Measurements from ENCODE around the gene KPNA1. TPM values are rescaled to one million over a fixed set of nuclear protein-coding genes. Genes with fewer than 3 reads are reported as not detected.

KPNA1 gene
- total RNA-seq, 1 experiment from 2014 or later = 58.8 TPM

GRCh38 chr3:122389197-122389596 is 125.5 kb downstream of the KPNA1 start:
- H3K4me3 Mint-ChIP-seq = no peak overlapping the region

More at GRCh38 chr3:122389197-122389596, 125.5 kb downstream of the KPNA1 start:
- peaks cover 36% of the 10 kb centered on the region for H3K4me1 Mint-ChIP-seq
- no peak for DNase-seq (ENCODE audit: low spot score)
- no peak for ATAC-seq
- CTCF ChIA-PET = interaction anchor here (1.2 kb wide), 1 partner anchor 291 kb away, joined by 3 read pairs; no protein-coding TSS in a partner anchor
- peaks cover 31% of the 10 kb centered on the region for H3K36me3 Mint-ChIP-seq
- H3K27ac Mint-ChIP-seq = no peak overlapping the region
- H3K27me3 Mint-ChIP-seq (ENCODE audit: low read depth) = no peaks in the 10 kb centered on the region
- no peak for TF ChIP-seq ZNF532 (CRISPR knock-in tag; IDR thresholded peaks at IDR 0.05; ENCODE audit: borderline replicate concordance)
- no peak for TF ChIP-seq STAT6 (CRISPR knock-in tag; conservative IDR thresholded peaks at IDR 0.05; ENCODE audit: low read depth)
- no peak for TF ChIP-seq SMAD4 (CRISPR knock-in tag; IDR thresholded peaks at IDR 0.05)
- TF ChIP-seq E2F5 (CRISPR knock-in tag; IDR thresholded peaks at IDR 0.05) = no peak
- TF ChIP-seq CTCF (IDR thresholded peaks at IDR 0.05) = no peak
- no peak for TF ChIP-seq CDX4 (CRISPR knock-in tag; IDR thresholded peaks at IDR 0.05; ENCODE audit: borderline replicate concordance)
- TF ChIP-seq ZNF281 (CRISPR knock-in tag; IDR thresholded peaks at IDR 0.05) = no peak
- no peak for TF ChIP-seq ELF4 (CRISPR knock-in tag; IDR thresholded peaks at IDR 0.05; ENCODE audit: low read depth)
- no peak for TF ChIP-seq JUN (CRISPR knock-in tag; IDR thresholded peaks at IDR 0.05)
- TF ChIP-seq MAX (CRISPR knock-in tag; IDR thresholded peaks at IDR 0.05) = no peak
- no peak for TF ChIP-seq MXD4 (CRISPR knock-in tag; IDR thresholded peaks at IDR 0.05; ENCODE audit: borderline replicate concordance)
- no peak for TF ChIP-seq ETV6 (CRISPR knock-in tag; IDR thresholded peaks at IDR 0.05)
- TF ChIP-seq FOXP1 (CRISPR knock-in tag; IDR thresholded peaks at IDR 0.05; ENCODE audit: borderline replicate concordance) = no peak
- no peak for TF ChIP-seq SP1 (CRISPR knock-in tag; conservative IDR thresholded peaks at IDR 0.05)
- no peak for TF ChIP-seq TEAD4 (CRISPR knock-in tag; IDR thresholded peaks at IDR 0.05)
- TF ChIP-seq ZNF232 (CRISPR knock-in tag; IDR thresholded peaks at IDR 0.05) = no peak
- TF ChIP-seq HMGXB4 (CRISPR knock-in tag; IDR thresholded peaks at IDR 0.05) = no peak
- TF ChIP-seq SOX15 (CRISPR knock-in tag; IDR thresholded peaks at IDR 0.05) = no peak
- TF ChIP-seq USF1 (CRISPR knock-in tag; IDR thresholded peaks at IDR 0.05) = no peak
- POLR2A ChIA-PET = no interaction called here
- H3K9me3 Mint-ChIP-seq = no peaks in the 10 kb centered on the region

All from WTC11 (cell line).